ENCODE measurements around the gene FLNC. TPM values are rescaled to one million over a fixed set of nuclear protein-coding genes. Genes with fewer than 3 reads are reported as not detected.

The FLNC gene
- total RNA-seq, 1 experiment from 2014 or later, result 10.2 TPM

DNA sequence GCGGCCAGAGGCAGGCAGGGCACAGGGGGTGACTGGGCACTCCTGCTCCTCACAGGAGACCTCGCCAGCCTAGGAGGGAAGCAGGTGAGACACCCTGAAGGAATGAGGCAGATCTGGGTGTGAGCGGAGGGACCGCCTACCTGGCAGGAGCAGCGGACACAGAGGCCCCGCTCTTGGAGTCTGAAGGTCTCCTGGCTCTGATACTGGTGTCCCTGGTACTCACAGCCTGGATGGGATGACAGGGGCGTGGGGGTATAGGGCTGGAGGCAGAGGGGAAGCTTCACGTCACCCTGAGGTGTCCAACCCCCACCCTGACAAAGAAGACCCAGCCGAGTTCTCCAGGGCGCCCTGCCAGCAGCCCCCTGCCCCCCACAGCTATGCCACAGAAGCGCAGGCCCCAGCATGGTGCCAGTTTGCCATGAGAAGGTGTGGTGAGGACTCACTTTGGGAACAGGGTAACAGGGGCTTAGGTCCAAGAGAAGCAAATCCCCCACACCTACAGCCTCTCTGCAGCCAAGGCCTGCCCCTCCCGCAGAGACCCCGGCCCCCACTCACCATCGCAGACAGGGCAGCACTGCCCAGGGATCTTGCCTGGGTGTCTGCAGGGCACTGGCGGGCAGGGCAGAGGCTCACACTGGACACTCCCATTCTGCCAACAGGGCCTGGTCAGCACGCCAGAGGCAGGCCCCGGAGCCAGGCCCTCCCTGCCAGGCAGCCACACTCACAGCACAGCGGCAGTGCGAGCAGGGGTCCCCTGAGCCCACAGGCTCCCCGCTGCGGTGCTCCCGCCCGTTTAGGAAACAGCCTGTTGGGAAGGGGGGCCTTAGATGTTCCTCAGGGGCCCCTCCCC lies 63.3 kb downstream of the FLNC start:
- no peak for ATAC-seq
- CTCF ChIA-PET, result interaction anchor here (0.6 kb wide), 1 partner anchor 9 kb away, joined by 3 read pairs; no protein-coding TSS in a partner anchor
- intact Hi-C loops (cut with micrococcal nuclease; ENCODE audit: unreplicated experiment), result no loop called here

DNA sequence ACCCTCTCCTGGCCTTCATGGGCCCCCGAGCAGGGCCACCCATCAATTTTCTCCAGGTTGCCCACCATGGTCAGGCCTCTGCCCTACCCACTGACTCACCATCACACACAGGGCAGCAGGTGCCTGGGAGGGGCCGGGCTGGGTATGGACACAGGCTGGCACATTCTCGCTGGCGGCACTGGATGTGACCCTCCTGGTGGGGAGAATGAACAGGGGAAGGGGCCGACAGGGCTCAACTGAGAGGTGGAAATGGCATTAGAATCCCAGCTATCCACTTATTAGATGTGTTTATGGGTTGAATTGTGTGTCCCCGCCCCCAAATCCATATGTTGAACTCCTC lies 63.9 kb downstream of the FLNC start:
- POLR2A ChIA-PET, result no interaction called here
- in situ Hi-C loops (cut with HindIII; ENCODE audit: low pct_unique_long_range_greater_than_20kb, low sequenced_read_pairs), result no loop called here
- Histone ChIP-seq H3K4me3 (ENCODE audit: low read depth in 2 of 2, low read length in 2 of 2) (no peak overlapping the region), H3K9me3 (ENCODE audit: control insufficient read depth, insufficient read depth, low read depth, low read length) (no peaks in the 10 kb centered on the region), H3K27me3 (ENCODE audit: control insufficient read depth, insufficient read depth, low read length) (no peaks in the 10 kb centered on the region), H3K4me1 (ENCODE audit: control insufficient read depth, insufficient read depth, low read length) (no peaks in the 10 kb centered on the region; the same call in 1 of the 2 replicates), H3K27ac (ENCODE audit: low read length) (no peak overlapping the region), H3K36me3 (ENCODE audit: control insufficient read depth, insufficient read depth, low read length) (no peaks in the 10 kb centered on the region)
- TF ChIP-seq REST (IDR thresholded peaks at IDR 0.05; ENCODE audit: insufficient read depth in 1 of 2, low read depth in 2 of 2, low read length in 1 of 2), result no peak
- no peak for TF ChIP-seq SIN3A (IDR thresholded peaks at IDR 0.05; ENCODE audit: borderline replicate concordance, insufficient read depth, low read depth, low read length)
- no peak for TF ChIP-seq TCF7L2 (IDR thresholded peaks at IDR 0.05; ENCODE audit: low read depth, low read length)
- no peak for TF ChIP-seq CTCF (IDR thresholded peaks at IDR 0.05)
- no peak for TF ChIP-seq POLR2AphosphoS5 (IDR thresholded peaks at IDR 0.05; ENCODE audit: low read depth, low read length)
- CTCF ChIA-PET, result interaction anchor here (0.7 kb wide), 1 partner anchor 11 kb away, joined by 3 read pairs; no protein-coding TSS in a partner anchor
- ATAC-seq (no peak), DNase-seq (ENCODE audit: low read depth, low spot score) (no peak)
- BruUV-seq (replicated peaks), result no TSS peak
- intact Hi-C loops (cut with micrococcal nuclease; ENCODE audit: unreplicated experiment), result no loop called here

More for the DNA sequence above, 63.3 kb downstream of the FLNC start:
- in situ Hi-C loops (cut with HindIII; ENCODE audit: low pct_unique_long_range_greater_than_20kb, low sequenced_read_pairs), result no loop called here
- no peak for DNase-seq (ENCODE audit: low read depth, low spot score)
- H3K9me3 ChIP-seq (ENCODE audit: control insufficient read depth, insufficient read depth, low read depth, low read length), result no peaks in the 10 kb centered on the region
- H3K4me1 ChIP-seq (ENCODE audit: control insufficient read depth, insufficient read depth, low read length), result no peaks in the 10 kb centered on the region; the same call in 1 of the 2 replicates
- H3K27ac ChIP-seq (ENCODE audit: low read length), result no peak overlapping the region
- BruUV-seq (replicated peaks), result no TSS peak
- H3K4me3 ChIP-seq (ENCODE audit: low read depth in 2 of 2, low read length in 2 of 2), result no peak overlapping the region
- no peak for TF ChIP-seq CTCF (IDR thresholded peaks at IDR 0.05)
- TF ChIP-seq POLR2AphosphoS5 (IDR thresholded peaks at IDR 0.05; ENCODE audit: low read depth, low read length), result no peak
- no peak for TF ChIP-seq TCF7L2 (IDR thresholded peaks at IDR 0.05; ENCODE audit: low read depth, low read length)
- no peak for TF ChIP-seq SIN3A (IDR thresholded peaks at IDR 0.05; ENCODE audit: borderline replicate concordance, insufficient read depth, low read depth, low read length)
- no peak for TF ChIP-seq REST (IDR thresholded peaks at IDR 0.05; ENCODE audit: insufficient read depth in 1 of 2, low read depth in 2 of 2, low read length in 1 of 2)
- H3K27me3 ChIP-seq (ENCODE audit: control insufficient read depth, insufficient read depth, low read length), result no peaks in the 10 kb centered on the region
- no peaks in the 10 kb centered on the region for H3K36me3 ChIP-seq (ENCODE audit: control insufficient read depth, insufficient read depth, low read length)
- POLR2A ChIA-PET, result no interaction called here
